NOMO-1 (cell line): ENCODE results near the gene SHC3.
A peak's percentile ranks its signal among the peaks of the same experiment; 100 is the strongest.

ENCODE experiments used
- DNase-seq, 2 experiments: peaks; one replicate each; lab custom pipeline; 2025; ENCODE audit not compliant: unreplicated experiment in 2 of 2; lab: John Stamatoyannopoulos, UW

The SHC3 gene

DNA sequence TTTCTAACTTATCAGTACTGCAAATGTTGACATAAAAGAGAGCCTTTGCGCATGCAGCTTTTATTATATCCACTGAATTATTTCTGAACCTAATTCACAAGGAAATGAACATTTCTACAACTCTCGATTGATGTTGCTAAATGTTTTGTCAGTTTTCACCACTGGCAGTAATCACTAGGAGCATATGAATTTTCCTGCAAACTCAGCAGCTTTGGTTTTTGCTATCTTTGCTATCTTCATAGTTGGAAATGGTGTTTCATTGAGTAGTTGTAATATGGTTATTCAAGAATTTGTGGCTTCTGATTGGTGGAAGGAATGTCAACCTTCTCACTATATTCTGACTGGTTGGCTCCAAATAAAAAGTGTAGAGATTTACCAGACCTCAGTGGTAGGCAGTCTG is 8.9 kb upstream of the SHC3 start:
- no peak for DNase-seq

DNA sequence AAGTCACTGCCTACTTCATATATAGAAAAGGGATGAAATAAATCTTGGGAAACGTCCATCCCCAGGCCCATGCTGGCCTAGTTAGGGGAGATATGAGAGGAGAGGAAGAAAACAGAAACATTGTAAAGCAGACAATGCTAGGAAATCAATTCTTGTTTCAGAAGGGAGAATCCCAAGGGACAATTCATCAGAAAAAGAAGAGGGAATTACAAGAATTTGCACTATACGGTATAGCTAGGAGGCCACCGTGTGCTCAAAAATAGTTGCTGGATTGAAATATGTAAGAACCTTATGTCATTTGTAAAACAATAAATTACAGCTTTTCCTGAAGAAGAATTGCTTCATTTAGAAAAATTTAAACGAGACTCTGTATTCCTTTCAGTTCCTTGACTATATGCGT is 8.3 kb upstream of the SHC3 start:
- no peak for DNase-seq

DNA sequence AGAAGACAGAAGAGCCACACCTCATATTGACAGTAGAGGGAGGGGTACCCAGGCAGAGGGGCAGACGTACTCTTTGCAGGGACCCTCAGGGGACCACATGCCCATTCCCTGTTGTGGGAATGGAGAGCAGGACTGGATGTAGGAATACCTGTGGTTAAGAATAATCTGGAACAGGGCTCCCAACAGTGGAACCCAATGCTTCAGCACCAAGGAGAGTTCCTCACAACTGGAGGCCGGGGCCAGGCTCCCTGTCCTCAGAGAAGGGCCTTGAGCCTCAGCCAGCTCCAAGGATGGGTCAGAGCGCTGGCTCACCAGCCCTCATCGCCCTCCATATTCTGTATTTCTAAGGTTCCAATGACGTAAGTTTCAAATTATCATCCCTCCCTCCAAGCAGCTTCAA is 7.4 kb upstream of the SHC3 start:
- no peak for DNase-seq

DNA sequence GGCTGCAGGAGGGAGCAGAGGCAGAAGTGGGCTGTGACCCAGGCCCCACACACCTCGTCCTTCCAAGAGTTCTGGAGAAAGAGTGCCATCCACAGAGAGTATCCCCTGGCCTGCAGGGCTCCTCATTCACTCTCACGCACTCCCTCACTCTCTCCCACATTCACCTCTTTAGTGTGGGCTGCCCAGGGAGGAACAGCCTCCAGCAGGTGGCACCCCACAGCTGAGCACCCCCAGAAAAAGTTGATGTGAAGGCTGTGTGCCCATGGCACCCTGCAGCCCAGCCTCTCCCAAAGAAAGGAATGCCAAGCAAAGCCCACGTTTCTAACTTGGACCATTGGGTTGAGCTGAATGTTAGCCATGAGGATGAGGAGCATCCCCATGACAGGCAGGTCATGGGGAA is 4.5 kb upstream of the SHC3 start:
- no peak for DNase-seq

DNA sequence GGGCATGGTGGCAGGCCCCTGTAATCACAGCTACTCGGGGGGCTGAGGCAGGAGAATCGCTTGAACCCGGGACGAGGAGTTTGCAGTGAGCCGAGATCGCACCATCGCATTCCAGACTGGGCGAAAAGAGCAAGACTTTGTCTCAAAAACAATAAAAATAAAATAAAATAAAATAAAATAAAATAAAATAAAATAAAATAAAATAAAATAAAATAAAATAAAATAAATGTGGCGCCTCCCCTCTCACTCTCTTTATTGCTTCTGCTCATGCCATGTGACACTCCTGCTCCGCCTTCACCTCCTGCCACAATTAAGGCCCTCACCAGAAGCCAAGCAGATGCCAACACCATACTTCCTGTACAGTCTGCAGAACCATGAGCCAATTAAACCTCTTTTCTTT is 3.8 kb upstream of the SHC3 start:
- no peak for DNase-seq

DNA sequence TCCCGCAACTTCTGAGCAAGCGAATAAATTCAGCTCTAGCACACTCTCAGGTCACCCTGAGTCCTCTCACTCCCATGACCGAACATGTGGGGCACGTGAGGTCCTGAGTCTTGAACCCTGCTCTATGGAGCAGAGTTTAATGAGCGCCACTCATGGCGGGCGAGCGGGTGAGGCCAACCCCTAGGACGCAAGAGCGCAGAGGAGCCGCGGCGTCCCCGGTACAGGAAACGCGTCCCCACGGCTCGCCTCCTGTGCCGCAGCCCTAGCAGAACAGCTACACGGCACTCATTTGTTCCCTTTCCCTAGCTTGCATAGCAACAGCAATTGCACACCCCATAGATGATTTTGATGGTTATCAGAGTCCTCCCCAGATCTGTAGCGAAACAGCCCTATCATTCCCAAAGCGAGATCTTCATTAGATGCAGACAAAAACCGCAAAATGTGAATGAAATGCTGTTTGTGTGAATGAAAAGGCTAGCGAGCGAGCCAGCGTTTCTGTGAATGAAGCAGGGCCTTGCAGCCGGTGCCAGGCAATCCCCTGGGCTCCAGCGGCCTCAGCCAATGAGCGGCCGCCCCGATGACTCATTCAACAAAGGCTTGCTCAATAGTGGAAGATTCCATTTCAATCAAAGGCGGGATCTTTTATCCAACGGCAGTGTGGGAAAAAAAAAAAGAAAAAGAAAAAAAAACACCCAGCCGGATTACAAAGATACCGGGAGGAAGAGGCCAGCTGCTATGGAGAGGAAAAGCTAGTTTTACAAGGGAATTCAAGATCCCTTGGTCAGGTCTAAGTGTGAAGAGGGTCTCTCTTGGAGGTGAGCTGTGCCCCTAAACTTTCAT is 1.5 kb upstream of the SHC3 start:
- DNase-seq: peak; percentile 31 to 46

DNA sequence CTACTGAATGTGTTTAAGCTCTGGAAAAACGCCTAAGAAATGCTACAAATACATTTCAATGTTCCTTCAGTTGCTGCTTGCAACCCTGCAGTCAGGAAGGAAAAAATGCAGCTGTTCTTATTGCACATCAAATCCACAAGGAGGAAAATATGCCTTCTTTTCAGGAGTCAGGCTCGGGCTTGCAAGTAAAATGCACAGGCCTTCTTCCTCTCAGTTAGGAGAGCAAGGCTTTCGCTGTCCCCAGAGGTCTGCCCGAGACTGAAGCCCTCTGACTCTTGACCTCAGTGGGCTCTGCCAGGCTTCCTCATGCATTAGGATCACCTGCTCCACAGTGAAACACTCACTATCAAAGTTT is 899 bp upstream of the SHC3 start:
- DNase-seq: no peak

DNA sequence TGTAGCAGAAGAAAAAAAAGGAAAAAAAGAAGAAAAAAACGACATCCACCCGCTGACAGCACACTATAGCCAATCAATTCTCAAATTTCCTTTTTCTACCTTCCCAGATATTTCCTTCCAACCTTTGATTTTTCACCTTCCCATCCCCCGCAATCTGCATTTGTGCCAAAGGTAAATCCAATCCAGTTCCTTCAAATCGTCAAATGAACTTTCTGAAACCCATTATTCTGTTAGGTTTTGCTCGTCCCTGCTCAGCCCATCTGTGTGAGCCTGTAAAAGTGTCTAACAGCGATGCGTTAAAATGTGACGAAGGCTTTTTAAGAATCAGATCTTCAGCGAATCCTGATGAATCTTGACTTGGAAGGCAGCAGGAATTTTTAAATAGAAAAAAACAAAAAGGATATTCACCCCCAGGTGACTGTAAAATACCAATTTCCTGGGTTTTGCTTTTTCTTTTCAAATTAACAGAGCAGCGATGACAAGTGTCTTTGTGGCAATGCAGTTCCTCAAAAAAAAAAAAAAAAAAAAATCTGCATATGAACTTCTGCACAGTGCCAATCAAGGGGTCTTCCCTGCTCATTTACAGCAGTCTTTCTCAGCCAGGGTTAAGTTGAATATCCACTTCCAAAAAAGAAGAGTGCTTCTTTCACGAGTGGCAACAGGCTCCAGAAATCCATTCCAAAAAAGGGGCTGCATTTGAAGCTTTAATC is 367 bp upstream of the SHC3 start:
- no peak for DNase-seq

DNA sequence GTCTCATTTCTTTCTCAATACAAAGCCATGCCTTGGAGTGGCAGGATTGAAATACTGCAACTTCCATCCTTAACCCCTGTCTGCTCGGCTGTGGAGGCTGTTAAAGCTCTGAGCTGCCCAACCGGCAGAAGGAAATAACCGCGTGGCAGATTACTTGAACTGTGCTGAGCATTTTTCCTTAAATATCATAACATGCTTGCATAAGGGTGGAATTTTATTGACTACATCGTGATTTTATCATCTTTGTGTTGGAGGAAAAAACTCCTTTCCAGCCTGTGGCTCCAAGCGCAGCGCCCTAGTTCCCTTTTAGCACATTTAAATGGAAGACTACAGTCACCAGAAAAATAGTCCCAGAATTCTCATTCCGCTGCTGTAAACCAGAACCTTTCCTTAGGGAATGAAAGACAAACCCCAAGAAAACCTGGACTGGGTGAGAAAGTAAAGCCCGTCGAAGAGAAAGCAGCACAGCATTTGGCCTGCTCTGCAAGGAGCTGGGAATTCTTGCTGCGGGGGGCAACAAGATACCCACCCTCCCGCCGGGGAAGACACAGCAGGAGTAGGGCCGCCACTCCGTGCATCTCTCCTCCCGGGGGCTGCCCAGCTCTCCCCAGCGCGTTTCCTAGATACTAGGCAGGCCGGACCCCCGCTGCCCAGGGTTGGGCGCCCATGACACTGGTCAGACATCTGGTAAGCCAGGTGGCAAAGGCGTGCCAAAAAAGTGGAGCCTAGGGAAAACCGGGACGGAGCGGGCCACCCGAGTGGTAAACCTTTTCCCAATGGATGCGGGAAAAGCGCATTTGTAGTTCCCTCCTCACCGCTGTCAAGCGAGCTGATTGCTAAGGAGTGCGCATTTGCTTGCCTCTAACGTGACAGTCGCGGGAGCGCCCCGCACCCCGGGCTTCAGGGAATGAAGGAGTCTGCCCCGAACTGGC is 1.3 kb downstream of the SHC3 start:
- no peak for DNase-seq

DNA sequence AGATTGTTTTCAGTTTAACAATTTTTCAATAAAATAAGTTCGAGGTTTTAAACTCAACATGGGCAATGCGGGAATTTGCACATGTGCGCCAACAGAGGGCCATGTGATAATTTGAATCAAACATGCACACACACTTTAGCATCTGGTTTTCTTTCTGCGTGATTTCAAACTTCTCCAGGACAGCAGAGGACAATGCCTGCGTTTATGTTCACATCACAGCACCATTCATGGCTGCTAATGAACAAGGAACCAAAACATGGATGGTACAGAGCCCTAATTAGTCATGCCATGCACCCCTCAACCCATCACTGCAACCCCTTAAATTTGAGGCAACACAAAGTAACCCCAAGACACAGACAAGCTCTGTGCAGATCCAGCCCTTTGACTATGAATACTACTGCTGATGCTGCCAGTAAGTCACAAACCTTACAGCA is 2.8 kb downstream of the SHC3 start:
- DNase-seq: no peak

DNA sequence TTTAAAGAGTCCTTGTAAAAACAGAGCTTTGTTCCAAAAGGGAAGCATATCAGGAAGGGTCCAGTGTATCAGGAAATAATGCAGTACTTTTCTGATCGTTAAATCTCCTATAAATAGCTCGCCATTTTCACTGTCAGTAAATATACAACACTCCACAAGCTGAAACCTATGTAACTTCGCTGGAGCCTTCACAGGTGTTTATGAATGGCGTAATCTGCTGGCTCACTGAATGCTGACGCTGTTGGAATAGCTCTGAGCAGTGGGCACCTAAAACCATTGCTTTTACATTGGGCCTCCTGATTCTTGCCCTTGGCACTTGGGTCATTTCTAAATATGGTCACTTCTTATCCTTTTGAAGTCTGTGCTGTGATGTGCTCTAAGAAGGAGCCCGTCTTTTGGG is 4.3 kb downstream of the SHC3 start:
- no peak for DNase-seq

DNA sequence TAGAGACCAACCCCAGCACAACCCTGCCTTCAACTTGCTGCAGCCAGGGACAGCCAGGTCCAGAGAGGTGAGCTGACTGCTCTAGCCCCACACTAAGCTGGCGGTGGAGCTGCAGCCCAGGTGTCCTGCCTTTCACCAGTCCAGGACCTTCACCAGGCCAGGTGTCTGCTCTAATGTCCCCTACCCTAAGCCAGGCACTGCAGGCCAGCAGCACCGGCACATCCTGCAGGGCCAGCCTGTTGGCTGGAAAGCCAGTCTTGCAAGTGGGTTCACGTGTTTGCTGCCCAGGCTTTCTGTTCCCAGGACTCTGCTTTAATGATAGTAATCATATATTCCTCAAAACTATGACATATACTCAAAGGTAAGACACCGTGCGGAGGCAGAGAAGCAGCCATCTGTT is 5.5 kb downstream of the SHC3 start:
- DNase-seq: no peak

DNA sequence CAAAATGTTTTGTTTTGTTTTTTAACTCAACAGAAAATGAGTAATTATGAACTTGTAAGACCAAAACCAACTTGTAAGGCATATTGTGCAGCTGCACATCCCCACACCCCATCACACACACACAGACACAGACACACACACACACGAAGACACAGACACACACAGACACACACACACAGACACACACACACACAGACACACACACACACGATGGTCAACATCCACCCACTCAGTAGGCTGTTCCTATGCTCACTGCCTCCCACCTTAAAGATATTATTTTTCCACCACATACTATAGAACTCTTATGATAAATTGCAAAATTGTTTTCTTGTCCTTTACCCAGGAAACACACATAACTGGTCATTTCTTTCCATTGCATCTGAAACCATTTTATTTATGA is 6.2 kb downstream of the SHC3 start:
- no peak for DNase-seq

DNA sequence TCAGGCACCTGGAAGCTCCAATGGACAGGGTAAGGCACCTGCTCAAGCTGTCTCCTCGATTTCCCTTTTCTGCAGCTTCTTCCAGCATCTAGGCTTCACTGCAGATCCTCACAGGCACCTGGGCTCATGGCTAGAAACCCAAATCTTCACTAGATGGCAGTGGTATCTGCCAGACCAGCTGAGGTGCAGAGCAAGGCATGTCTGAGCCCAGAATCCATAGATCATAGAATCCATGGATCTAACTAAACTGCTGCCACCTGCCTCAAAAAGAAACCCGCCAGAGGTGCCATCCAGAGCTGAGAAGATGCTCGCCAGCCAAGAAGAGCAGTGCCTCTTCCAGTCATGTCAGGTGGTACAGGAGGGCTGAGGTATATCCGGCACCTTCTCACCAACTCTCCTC is 6.9 kb downstream of the SHC3 start:
- no peak for DNase-seq

DNA sequence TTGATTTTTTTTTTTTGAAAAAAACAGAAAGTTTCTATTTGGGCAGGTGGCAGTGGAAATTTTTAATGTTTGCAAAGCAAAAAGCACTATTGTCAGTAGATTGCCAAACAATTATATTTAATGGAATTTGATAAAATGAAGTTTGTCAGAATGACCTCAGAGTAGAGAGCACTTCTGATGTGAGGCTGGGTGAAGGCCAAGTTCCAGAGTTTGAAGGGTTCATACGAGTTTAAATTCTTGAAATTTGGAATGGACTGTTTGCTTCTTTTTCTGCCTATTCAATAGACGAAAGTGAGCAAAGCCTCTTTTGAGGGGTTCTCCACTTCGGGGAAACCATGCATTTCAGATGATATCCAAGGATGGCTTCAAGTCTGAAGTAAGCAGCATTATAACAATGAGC is 7.4 kb downstream of the SHC3 start:
- no peak for DNase-seq

DNA sequence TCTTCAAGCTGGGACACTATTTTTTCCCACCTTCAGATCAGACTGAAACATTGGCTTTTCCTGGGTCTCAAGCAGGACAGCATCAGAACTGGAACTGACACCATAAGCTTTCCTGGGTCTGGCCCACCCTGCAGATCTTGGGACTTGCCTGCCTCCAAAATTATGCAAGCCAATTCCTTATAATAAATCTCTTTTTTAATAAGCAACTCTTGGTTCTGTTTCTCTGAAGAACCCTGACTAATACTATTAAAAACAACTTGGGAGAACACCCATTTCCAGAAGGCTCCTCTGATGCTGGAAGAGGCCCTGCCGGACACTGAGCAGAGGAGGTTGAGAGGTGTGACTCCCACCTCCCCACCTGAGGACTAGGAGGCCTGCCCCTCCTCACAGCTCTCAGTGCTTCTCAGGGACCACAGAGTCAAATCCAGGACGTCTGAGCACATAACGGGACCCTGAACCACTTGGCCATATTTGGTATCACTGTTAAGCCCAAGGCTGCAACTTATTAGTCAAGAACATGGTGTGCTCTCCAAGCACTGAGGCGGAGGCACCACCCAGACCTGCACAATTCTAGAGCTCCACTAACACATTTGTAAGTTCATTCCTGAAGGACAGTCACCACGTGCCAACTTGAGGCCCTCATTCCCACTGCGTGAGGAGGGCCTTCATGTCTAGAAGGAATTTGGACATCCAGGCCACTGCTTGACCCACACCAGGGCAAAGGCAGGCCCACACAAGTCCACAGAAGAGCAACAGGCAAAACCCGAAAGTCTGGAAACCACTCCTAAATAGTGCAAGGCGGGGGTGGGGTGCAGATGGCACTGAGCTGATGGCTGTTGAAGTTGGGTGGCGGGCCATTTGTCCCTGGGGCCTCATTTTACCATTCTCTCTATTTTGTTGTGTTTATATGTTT is 9.5 kb downstream of the SHC3 start:
- DNase-seq: no peak

DNA sequence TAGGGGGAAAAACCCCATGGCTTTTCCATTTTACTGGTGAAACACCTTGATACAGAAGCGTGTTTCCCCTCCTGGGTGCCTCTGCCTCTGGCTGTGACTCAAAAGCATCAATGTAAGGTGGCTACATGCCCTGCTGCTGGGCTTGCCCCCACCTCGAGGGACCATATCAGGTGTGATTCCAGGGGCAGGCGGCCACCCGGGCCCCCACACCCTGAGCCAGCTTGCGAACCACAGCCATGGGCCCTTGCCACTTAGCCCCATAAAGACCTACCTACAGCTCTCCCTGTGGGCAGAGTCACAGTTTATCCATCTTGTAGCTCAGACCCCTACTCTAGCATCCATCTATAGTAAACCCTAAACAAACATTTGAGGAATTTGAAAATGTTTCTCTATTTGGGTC is 10.8 kb downstream of the SHC3 start:
- no peak for DNase-seq

DNA sequence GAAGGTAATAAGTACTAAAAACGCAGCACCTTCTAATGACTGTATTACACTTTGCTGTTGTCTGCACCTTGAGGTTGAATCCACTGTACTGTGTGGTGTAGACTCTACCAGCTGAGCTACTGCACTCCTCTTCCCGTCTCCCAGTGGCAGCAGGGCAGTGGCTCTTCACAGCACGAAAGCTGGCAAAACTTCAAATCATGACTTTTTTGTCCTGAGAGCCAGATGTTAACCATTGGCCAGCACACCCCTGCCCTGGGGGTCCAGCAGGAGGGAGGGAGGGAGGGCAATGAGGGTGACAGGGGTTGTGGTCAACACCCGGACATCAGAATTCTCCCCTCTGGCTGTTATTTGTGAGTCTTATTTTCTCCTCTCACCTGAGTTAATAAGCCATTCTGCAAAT is 11.8 kb downstream of the SHC3 start:
- no peak for DNase-seq

DNA sequence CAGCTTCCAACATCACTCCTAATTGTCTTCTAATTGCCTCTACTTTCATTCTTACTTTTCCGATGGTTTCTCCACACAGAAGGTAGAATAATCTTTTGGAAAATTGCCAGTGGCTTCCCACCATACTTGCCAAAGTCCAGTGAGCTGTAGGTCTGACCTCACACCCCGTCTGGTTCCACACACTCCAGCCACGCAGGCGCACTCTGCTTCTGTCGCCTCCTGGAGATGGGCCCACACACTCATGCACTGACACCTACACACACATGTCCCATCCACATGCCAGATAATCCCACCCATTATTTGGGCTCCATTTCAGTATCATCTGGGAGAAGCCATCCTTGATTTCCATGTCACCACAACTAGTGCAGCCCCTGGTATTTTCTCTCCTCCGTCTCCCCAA is 12.7 kb downstream of the SHC3 start:
- no peak for DNase-seq

DNA sequence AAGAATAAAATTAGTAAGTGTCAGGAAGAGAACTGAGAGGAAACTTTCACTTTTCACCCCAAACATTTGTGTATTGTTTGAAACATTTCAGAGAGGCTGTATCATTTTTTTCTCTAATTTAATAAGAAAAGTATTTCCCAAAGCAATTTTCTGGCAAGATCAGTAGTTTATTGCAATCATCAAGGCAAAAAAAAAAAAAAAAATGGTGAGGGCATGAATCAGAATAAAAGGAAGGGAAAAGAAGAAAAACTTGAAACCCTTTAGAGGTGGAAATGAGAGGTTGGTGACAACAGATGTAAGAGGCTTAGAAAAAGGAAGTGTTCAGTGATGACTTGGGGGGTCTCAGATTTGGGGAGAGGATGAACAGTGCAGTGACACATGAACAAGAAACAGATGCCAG is 13.3 kb downstream of the SHC3 start:
- DNase-seq: no peak
